NCI-H82 (cell line): ENCODE measurements around the gene HPGDS.
"Not testable (repeated sequence)": the region's sequence is repeated elsewhere in the genome, so short reads cannot be mapped to it uniquely, and the experiment has no call there.

Source experiments
- DNase-seq: peaks from one replicate; lab custom pipeline; 2025; lab: John Stamatoyannopoulos, UW

Gene HPGDS

DNA sequence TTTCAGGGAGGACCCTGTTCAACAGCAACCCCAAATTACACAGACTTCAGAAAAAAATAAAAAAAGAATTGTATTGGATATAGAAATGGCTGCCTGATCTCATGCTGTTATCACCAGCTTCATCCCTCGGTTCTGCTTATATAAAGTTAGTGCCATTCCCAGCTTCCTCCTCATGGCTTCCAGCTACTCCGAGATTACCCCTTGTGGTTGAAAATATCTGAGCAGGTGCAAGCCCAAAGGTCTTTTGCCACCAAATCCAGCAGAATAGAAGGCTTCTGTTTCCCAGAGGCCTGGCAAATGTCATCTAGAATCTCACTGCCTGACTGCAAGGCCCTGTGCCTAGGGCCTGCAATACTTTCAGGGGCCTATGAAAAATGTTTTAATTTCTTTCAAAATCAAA lies 13.8 kb upstream of the HPGDS start:
- no peak for DNase-seq

DNA sequence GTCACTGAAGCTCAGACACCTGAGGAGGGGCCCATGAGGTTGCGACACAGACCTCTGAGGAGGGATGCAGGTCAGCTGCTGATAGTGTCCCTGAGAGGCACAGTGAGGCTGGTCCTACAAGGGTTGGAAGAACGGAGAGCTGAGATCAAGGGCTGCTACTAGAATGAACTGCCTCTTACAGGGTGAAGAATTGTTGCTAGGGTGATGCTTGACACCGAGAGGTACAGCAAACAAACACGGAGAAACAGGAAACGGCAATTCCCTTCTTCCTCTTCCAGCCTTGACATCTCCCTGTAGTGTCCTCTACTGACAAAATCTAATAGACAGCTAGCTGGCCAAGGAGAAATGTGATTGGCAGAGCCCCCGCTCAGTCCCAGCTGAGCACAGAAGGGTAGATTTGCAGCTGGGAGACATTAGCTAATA lies 11.8 kb upstream of the HPGDS start:
- no peak for DNase-seq

DNA sequence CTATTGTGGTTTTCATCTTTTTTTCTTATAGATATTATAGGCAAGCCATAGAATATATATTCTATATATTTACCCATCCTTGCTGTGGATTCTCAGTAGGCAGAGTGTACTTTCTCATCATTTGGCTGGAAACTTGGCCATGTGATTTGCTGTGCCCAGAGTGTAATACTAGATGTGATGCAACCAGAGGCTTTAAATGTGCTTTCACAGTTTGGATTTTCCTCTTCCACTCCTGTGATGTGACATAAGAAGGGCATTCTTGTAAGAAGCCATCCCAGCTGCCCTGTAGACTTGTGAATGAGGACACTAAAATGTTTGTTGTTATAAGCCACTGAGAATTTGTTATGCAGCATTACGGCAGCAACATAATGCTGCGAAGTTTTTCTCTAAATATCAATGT lies 10.4 kb upstream of the HPGDS start:
- no peak for DNase-seq

DNA sequence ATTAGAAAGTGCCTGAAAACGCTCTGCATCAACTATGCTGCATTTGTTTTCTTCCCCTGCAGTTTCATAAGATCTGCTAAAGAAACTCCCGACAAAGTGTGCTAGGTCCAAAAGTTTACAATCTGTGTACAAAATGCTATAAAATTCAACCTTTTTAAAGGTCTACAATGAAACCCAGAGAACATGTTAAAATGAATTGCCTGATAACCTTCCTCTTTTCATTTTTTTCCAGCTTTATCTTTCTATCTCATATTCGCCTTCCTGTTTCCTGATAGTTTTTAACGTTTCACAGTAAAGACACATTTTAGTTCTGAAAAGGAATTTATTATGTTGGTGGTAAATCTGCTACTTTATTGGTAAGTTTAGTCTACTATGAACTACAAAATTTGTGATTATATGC lies 9.5 kb upstream of the HPGDS start:
- no peak for DNase-seq

DNA sequence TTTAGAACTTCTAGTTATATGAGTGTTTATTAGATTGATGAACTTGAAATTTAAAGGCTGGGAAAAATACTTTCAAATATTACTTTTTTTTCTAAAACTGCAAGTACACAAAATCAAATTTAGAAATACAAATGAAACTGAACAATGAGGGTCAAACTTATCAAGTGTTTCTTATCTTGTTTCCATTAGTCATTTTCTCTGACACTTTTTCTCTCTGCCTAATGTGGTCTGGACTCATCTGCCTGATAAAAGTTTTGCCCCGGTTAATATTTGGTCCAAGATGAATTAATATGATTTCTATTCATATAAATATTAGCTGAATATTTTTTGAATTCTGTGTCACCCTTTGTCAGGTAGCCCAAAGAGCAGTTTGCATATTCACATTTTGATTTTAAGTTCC lies 8.7 kb upstream of the HPGDS start:
- DNase-seq = no peak

DNA sequence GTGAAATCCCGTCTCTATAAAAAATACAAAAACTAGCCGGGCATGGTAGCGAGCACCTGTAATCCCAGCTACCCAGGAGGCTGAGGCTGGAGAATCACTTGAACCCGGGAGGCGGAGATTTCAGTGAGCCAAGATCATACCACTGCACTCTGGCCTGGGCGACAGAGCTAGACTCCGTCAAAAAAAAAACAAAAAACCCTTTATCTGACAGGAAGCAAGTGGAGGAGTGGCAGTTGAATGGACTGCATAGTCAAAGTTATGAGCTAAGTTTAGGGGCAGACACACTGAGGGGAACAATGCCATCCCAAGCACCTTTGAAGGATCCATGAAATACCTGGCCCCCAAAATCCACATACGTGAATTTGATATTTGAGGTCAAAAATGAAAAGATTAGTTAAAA lies 7.5 kb upstream of the HPGDS start:
- no peak for DNase-seq

DNA sequence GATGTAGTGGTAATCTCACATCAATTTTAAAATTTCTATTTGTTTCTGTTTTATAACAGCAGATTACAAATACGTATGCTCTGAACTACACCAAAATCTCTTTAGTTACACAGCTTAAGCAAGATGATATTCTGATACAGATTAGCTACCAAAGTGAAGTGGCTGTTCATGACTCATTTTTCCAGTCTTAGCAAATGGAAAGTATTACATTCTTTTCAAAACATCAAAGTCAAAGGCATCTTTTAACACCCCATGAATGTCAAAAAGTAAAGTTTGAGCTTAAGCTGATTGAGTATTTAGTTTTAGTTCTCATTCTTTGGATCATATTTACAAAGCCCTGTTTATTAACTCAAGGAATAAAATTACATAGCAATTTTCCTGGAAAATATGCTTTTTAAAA lies 6.6 kb upstream of the HPGDS start:
- no peak for DNase-seq

DNA sequence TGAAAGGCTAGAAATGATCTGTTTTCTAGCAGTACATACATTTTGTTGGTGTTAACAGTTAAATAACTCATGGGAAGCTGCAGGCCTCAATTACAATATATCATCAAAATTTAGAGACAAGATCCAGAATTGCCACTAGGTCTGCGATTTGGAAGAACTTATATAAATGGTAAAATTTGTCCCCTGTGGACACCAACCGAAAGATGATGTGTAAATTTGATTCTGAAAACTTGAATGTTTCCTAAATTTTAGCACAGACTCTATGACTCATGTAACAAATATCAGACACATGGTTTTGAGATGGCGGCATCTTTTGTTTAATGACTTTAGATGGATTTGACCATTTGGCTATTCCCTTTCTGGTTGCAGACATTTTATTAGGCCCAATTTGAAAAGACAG lies 6.0 kb upstream of the HPGDS start:
- no peak for DNase-seq

DNA sequence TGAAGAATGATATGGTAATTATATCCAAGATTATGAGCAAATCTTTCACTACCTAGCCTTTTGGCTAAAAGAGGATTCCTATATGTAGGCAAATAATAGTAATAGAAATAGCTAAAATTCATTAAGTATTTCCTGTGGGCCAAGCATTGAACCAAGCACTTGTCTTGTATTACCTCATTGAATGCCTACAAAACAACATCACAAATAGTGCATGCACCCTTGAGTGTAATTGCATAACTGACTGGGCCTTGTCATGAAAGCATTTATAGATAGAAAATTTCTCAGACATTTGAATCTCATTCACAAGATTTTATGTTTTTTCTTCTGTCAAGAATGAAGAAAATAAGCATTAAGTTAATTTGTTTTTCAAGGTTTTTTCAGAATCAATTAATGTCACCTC lies 3.9 kb upstream of the HPGDS start:
- no peak for DNase-seq

DNA sequence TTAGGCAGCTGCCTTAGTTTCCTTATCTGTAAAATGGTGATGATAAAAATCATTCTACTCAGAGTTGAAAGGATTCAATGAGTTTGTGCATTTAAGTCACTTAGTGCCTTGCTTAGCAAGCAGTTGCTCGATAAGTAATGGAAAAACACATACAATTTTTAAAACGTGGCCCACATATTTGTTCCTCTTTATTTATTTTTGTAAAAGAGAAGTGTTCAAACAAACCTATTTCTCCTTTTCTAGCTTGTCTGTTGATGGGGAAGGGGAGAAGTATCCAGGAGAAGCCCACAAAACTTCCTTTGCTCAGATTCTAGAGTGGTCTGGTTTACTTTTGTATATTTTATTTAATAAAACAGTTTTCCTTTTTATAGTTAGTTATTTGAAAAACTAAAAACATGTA lies 3.3 kb upstream of the HPGDS start:
- DNase-seq = no peak

DNA sequence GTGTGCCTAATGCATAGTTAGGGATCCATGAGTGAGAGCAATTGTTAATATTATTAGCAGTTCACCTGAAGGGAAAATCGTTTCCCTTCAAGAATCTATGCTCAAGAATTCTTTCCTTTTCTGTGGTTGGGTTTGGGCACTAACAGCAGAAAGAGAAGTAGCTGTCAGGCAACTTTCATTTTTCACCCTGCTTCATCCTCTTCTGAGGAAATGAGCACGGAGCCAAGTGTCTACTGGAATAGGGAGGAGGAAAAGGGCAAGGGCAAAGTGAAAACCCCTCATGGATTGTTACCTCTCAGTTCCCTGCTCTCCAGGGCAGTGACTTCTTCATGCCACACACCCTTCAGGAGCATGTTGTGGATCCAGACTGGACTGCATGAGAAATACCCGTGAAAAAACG lies 2.6 kb upstream of the HPGDS start:
- no peak for DNase-seq

DNA sequence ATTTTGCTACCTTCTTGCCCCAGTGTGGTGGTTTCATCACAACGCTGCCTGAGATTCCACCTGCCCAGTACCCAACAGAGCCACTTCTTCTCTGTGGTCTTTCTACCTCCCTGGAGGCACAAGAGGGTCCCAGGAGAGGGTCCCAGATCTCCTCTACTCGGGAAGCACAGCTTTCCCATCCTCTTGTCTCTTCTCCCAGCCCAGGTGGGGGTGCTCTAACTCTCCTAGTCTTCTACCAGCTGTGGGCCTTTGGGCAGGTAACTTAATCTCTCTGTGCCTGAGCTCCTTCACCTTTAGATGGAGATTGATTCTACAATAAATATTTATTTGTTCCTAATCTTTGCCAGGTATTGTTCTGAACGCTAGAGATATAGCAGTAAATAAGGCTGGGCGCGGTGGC lies 1.8 kb upstream of the HPGDS start:
- no peak for DNase-seq

DNA sequence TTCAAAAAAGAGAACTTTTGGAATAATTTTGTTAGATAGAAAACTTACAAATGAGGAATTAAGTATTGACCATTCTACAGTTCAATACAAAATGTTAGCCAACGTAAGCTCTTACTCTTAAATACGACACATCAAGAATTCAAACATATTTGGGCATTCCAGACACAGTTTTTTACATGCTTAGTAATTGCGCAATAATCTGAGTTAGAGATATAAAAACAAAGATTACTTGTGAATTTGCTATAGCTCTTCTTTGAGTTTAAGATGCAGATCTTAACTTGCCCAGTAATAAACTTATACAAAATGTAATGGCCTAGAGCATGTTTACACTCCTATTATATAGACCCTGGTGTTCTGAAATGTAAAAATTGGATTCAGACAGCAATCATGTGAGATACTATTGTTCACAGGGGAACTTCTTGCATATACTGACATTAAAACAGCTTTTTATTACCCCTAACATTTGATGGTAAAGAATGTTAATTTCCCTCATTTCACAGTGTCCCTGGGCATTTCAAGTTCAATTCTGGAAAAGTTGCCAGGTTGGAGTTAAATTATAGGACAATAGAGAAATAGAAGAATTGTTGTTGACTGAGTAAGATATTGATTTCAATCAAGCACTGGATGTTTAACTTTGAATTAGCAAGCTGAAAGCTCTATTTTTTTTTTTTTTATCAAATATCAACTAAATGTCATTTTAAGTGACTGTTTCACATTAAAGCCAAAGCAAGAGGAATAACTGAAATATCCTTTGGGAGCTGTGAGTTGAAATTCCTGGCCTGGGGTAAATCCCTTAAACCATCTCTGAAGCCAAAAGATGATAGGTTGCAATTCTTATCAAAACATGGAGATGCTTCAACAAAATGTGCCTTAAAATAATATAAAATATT lies 910 bp downstream of the HPGDS start:
- DNase-seq = no peak

DNA sequence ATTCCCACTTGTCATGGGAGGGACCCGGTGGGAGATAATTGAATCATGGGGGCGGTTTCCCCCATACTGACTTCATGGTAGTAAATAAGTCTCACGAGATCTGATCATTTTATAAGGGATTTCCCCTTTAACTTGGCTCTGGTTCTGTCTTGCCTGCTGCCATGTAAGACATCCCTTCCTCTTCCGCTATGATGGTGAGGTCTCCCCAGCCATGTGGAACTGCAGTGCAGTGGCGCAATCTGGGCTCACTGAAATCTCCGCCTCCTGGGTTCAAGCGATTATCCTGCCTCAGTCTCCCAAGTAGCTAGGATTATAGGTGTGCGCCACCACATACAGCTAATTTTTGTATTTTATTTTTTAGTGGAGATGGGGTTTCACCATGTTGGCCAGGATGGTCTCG lies 2.9 kb downstream of the HPGDS start:
- DNase-seq = no peak

DNA sequence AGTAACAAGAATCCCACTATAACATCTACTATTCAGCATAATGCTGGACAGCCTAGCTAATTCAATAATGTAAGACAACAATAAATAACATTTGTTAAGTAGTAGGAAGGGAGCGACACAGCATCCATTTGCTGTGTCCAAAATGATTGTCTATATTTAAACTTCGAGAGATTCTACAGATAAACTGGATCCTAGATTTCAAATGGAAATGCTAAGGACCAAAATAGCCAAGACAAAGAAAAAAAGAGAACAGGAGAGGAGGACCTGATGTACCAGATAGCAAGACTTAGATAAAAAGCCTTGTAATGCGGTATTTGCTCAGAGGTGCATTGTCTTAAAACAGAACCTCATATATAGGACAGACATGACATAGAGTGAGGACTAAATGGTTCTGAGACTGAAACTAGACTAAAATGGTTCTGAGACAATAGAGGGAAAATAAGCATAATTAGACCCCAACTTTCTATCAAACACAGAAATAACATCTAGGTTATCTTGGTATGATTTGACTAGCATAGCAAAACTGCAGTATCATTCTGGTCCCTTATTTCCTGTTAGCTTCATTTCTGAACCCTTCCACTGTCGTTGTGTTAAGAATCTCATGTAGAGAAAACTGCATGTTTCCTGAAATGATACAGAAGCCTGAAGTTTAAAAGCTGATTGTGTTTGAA lies 3.8 kb downstream of the HPGDS start:
- no peak for DNase-seq

DNA sequence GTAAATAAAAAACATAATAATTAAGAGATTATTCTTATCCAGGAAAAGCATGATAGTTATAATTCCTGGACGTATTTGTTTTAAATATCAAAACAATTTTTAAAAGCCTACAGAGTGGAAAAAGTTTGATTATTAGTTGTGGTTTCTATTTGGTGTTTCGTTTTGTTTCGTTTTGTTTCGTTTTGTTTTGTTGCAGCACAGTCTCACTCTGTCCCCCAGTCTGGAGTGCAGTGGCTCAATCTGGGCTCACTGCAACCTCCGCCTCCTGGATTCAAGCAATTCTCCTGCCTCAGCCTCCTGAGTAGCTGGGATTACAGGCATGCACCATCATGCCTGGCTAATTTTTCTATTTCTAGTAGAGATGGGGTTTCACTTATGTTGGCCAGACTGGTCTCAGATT lies 5.8 kb downstream of the HPGDS start:
- not testable (repeated sequence) for DNase-seq

DNA sequence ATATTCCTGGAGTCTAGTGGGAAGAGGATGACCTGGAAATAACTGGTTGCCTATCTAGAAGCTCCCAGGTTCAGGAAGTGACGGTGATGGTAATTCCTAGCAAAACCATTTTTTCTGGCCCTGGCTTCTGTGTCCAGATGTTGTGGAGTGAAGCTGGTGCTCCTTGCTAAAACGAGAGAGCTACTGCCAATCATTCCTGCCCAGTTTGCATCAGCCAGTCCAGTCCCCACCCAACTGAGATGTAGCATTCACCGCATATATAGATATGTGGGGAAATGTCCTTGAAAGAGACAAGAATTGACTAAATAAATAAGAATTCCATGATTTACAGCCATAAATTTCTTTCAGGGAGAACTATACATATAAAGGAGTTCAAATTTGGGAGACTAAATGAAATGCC lies 6.3 kb downstream of the HPGDS start:
- DNase-seq = no peak

DNA sequence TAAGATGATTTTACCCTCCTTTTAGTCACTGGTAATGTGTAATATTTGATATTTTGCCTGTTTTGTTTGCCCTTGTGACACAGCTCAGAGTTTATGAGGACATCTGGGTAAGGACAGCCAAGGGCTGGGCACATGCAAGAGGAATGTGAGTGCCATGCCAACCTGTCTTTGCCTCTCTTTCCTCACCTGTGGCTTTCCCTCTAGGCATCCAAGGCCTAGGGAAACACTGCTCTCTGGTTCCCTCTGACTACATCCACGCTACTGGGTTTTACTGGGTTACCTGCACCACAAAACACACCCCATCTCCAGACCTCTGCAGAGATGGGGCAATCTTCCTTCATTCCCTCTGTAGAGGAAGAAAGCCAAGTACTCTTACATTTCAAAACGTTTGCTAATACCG lies 7.7 kb downstream of the HPGDS start:
- no peak for DNase-seq

DNA sequence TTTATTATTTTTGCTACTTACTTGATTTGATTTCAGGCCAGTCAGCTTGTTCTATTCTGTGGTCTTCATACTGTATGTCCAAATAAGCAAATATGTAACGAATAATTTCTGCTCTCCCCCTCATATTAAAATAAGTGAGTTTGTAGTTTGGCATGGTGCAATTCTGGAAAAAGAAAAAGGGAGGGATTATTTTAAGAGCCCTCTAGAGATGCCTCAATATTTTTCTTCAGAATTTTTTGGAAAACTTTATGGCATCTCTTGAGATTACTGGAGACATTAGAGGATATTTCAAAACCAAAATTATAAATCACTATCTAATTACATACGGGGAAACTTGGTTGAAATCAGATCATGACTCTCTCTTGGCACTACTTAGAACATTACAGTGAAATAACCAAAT lies 8.2 kb downstream of the HPGDS start:
- DNase-seq = no peak

DNA sequence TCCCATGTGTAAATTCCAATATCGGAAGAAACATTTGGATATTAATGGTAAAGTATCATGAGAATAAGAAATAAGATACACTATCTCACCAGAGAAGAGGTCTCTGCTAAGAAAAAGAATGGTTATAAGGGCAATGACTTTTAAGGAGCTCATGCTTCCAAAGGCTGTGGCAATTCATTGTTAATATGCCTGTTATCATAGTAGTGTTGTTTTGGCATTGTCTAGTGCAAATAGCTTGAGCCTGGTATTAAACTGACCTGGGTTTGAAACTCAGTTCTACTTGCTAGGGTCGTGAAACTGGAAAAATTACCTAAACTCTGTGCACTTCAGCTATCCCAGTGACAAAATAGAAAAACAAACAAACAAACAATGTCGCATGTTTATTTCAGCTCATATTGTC lies 8.8 kb downstream of the HPGDS start:
- DNase-seq = no peak

DNA sequence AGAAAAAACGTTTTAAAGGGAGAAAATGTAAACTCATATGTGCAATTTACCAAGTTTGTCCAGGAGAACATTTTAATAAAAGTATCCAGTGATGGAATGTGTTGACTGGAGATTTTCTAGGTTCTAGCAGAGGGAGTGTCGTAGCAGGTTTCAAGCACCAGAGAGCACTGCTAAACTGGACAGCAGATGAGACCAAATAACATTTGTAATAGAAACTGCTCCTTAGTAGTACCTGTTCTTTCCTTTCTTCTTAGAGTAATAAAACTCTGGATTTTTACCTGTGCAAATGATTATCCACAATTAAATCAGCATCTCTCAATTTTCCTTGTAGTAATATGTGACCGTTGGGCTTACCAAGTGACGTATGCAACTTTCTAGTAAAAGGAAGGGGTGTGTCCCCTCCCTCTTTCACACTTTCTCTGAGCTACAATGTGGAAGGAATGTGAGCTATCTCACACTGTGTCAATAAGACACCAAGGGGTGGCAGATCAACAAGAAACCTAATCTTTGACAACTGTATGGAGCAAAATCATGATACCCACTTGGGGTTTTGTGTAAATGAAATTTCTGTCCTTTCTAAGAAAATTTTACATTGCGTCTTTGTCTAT lies 9.5 kb downstream of the HPGDS start:
- peak; percentile 7 for DNase-seq

DNA sequence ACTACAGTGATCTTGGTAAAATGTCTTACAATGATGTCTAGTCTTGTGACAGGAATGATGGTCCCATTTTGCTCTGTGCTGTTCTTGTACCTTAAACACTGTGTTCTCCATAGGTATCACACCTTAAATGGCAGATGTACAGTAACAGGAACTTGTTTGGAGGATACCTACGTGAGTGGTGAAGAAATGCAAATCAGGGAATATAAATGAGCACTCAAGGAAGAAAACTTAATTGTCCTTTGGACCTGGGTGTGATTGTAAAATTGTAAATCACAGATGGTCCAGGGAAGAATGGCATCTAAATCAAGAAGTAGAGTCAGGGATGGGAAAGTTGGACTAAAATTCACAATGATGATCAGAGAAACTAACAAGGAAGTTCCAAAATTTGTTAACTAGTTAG lies 12.7 kb downstream of the HPGDS start:
- DNase-seq = no peak

DNA sequence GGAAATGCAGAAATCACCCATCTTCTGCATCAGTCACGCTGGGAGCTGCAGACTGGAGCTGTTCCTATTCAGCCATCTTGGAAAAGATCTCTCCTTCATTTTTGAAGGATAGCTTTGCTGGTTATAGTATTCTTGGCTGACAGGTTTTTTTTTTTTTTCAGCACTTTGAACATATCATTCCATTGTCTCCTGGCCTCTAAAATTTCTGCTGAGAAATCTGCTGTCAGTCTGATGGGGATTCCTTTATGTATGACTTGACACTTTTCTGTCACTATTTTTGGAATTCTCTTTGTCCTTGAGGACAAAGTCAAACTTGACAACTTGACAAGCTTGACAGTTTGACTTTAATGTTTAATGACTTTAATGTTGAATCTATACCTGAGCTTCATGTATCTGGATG lies 16.8 kb downstream of the HPGDS start:
- no peak for DNase-seq
